ENCODE results near the gene LAMA1. TPM values are rescaled to one million over a fixed set of nuclear protein-coding genes. Genes with fewer than 3 reads are reported as not detected.

The LAMA1 gene
- total RNA-seq = 1 to 10 TPM in 3 of 4 donors, under 1 TPM in 1; 0.83 to 3.2 (median 1.4) TPM

GRCh38 chr18:7117390-7118355 lies at the start of gene LAMA1:
Gene LAMA1, minus strand, starts transcription at chr18:7117797. Its CDS starts 77 bp downstream, at chr18:7117720.
- Histone ChIP-seq H3K4me3 (peak within 1 kb of the TSS; percentile 51), H3K27me3 (peaks cover 62% of the 10 kb centered on the region), H3K36me3 (no peaks in the 10 kb centered on the region), H3K4me1 (peaks cover 24% of the 10 kb centered on the region), H3K9me3 (no peaks in the 10 kb centered on the region), H3K27ac (no peak within 1 kb of the TSS)
- WGBS = 13% methylated on average over 3 of the region's 95 CpGs
- no peak for TF ChIP-seq POLR2A (IDR thresholded peaks at IDR 0.05)
- no peak for TF ChIP-seq EP300 (IDR thresholded peaks at IDR 0.05)
- TF ChIP-seq CTCF (IDR thresholded peaks at IDR 0.05) = no peak
- no peak for TF ChIP-seq POLR2AphosphoS5 (IDR thresholded peaks at IDR 0.05)
- no peak for DNase-seq (ENCODE audit: low spot score in 2 of 2)

- DNase-seq (ENCODE audit: low spot score in 2 of 2) = no peak
- Histone ChIP-seq H3K36me3 (no peaks in the 10 kb centered on the region), H3K9me3 (no peaks in the 10 kb centered on the region), H3K27ac (no peak overlapping the region), H3K4me1 (no peaks in the 10 kb centered on the region), H3K27me3 (no peaks in the 10 kb centered on the region), H3K4me3 (no peak overlapping the region)
- TF ChIP-seq EP300 (IDR thresholded peaks at IDR 0.05) (no peak), POLR2A (IDR thresholded peaks at IDR 0.05) (no peak), POLR2AphosphoS5 (IDR thresholded peaks at IDR 0.05) (no peak), CTCF (IDR thresholded peaks at IDR 0.05) (no peak)
- 94% methylated on average over 11 of the region's 11 CpGs for WGBS
Observed at GRCh38 chr18:7165846-7166393, 48.3 kb upstream of the LAMA1 start.

GRCh38 chr18:7164323-7165004 lies 46.9 kb upstream of the LAMA1 start:
- Histone ChIP-seq H3K4me3 (no peak overlapping the region), H3K4me1 (no peaks in the 10 kb centered on the region), H3K36me3 (no peaks in the 10 kb centered on the region), H3K27me3 (no peaks in the 10 kb centered on the region), H3K9me3 (no peaks in the 10 kb centered on the region), H3K27ac (no peak overlapping the region)
- 34% methylated on average over 8 of the region's 8 CpGs for WGBS
- TF ChIP-seq EP300 (IDR thresholded peaks at IDR 0.05) (no peak), POLR2A (IDR thresholded peaks at IDR 0.05) (no peak), POLR2AphosphoS5 (IDR thresholded peaks at IDR 0.05) (no peak), CTCF (IDR thresholded peaks at IDR 0.05) (no peak)
- no peak for DNase-seq (ENCODE audit: low spot score in 2 of 2)

GRCh38 chr18:7158216-7158615 lies 40.6 kb upstream of the LAMA1 start:
- no peaks in the 10 kb centered on the region for H3K27me3 ChIP-seq
- H3K27ac ChIP-seq = no peak overlapping the region
- H3K9me3 ChIP-seq = no peaks in the 10 kb centered on the region
- TF ChIP-seq CTCF (IDR thresholded peaks at IDR 0.05) (no peak), POLR2A (IDR thresholded peaks at IDR 0.05) (no peak), EP300 (IDR thresholded peaks at IDR 0.05) (no peak), POLR2AphosphoS5 (IDR thresholded peaks at IDR 0.05) (no peak)
- H3K36me3 ChIP-seq = no peaks in the 10 kb centered on the region
- no peak for DNase-seq (ENCODE audit: low spot score in 2 of 2)
- H3K4me1 ChIP-seq = no peaks in the 10 kb centered on the region
- 92% methylated on average over 10 of the region's 10 CpGs for WGBS
- H3K4me3 ChIP-seq = no peak overlapping the region

- WGBS = 71% methylated on average over 3 of the region's 3 CpGs
Observed at GRCh38 chr18:7157760-7158159, 40.2 kb upstream of the LAMA1 start.

More at GRCh38 chr18:7157760-7158159, 40.2 kb upstream of the LAMA1 start:
- Histone ChIP-seq H3K27me3 (no peaks in the 10 kb centered on the region), H3K9me3 (no peaks in the 10 kb centered on the region), H3K4me1 (no peaks in the 10 kb centered on the region), H3K36me3 (no peaks in the 10 kb centered on the region), H3K27ac (no peak overlapping the region), H3K4me3 (no peak overlapping the region)
- no peak for DNase-seq (ENCODE audit: low spot score in 2 of 2)
- TF ChIP-seq EP300 (IDR thresholded peaks at IDR 0.05) (no peak), POLR2A (IDR thresholded peaks at IDR 0.05) (no peak), POLR2AphosphoS5 (IDR thresholded peaks at IDR 0.05) (no peak), CTCF (IDR thresholded peaks at IDR 0.05) (no peak)
